Loucy (cell line): ENCODE measurements around the gene OTOA.
"Not testable (repeated sequence)": the region's sequence is repeated elsewhere in the genome, so short reads cannot be mapped to it uniquely, and the experiment has no call there.

Experiments
- H2AFZ ChIP-seq: fragments of 200-600 bp; sonication (generic); 2 replicates; pipeline ENCODE4 v1.6.0; 2016; ENCODE audit warnings: antibody characterized with exemption, mild to moderate bottlenecking, low read length, moderate library complexity
- H3F3A ChIP-seq: fragments of 200-600 bp; 2 replicates; pipeline ENCODE4 v1.6.0; 2016; ENCODE audit warnings: antibody characterized with exemption, low read depth, mild to moderate bottlenecking
- H3K27me3 ChIP-seq: fragments of 200-600 bp; sonication (generic); 2 replicates; pipeline ENCODE4 v1.6.1; 2014; ENCODE audit warnings: low read length, mild to moderate bottlenecking; ENCODE audit not compliant: insufficient read depth, poor library complexity, severe bottlenecking
- H3K36me3 ChIP-seq: fragments of 200-600 bp; sonication (generic); 2 replicates; pipeline ENCODE4 v1.6.1; 2016; ENCODE audit warnings: low read length; ENCODE audit not compliant: insufficient read depth
- H3K4me1 ChIP-seq: fragments of 200-600 bp; sonication (generic); 2 replicates; pipeline ENCODE4 v1.5.1; 2014; ENCODE audit warnings: low read length, mild to moderate bottlenecking; ENCODE audit not compliant: insufficient read depth, poor library complexity, severe bottlenecking
- H3K4me2 ChIP-seq: fragments of 200-600 bp; sonication (generic); 2 replicates; pipeline ENCODE4 v1.6.0; 2014; ENCODE audit warnings: antibody characterized with exemption, low read length, low read depth, mild to moderate bottlenecking; ENCODE audit not compliant: poor library complexity, severe bottlenecking
- H3K4me3 ChIP-seq: fragments of 200-600 bp; sonication (generic); 2 replicates; pipeline ENCODE4 v1.5.1; 2014; ENCODE audit warnings: low read length, mild to moderate bottlenecking, mixed read lengths; ENCODE audit not compliant: poor library complexity, severe bottlenecking
- H3K79me2 ChIP-seq: fragments of 200-600 bp; sonication (generic); 2 replicates; pipeline ENCODE4 v1.6.1; 2014; ENCODE audit warnings: low read length; ENCODE audit not compliant: insufficient read depth
- H3K9ac ChIP-seq: fragments of 200-600 bp; sonication (generic); 2 replicates; pipeline ENCODE4 v1.6.0; 2014; ENCODE audit warnings: mild to moderate bottlenecking, low read depth, low read length, moderate library complexity; ENCODE audit not compliant: poor library complexity, severe bottlenecking
- H3K9me2 ChIP-seq: fragments of 200-600 bp; sonication (generic); replicated peaks from 2 replicates; pipeline ENCODE4 v1.6.1; 2016; ENCODE audit warnings: low read depth, low read length, mixed read lengths
- H3K9me3 ChIP-seq: fragments of 200-600 bp; sonication (generic); 2 replicates; pipeline ENCODE4 v1.6.1; 2014; ENCODE audit warnings: mild to moderate bottlenecking, antibody characterized with exemption, low read length, low read depth; ENCODE audit not compliant: insufficient read depth
- H4K20me1 ChIP-seq: fragments of 200-600 bp; sonication (generic); 2 replicates; pipeline ENCODE4 v1.6.0; 2014; ENCODE audit warnings: antibody characterized with exemption, low read length, mild to moderate bottlenecking; ENCODE audit not compliant: insufficient read depth, poor library complexity, severe bottlenecking
- CTCF ChIP-seq: fragments of 200-600 bp; sonication (generic); conservative IDR thresholded peaks from 2 replicates; pipeline ENCODE4 v1.5.1; 2014; ENCODE audit warnings: mild to moderate bottlenecking, antibody characterized with exemption, low read length
- EZH2phosphoT487 ChIP-seq: fragments of 200-600 bp; IDR thresholded peaks from 2 replicates; pipeline ENCODE4 v1.6.1; 2018; ENCODE audit warnings: antibody characterized with exemption, mild to moderate bottlenecking, moderate library complexity, borderline replicate concordance

OTOA gene

GRCh38 chr16:21628121-21628726, 35.5 kb upstream of the OTOA start:
- Histone ChIP-seq H3K4me3 (no peak overlapping the region), H3K4me2 (no peak overlapping the region), H3K4me1 (peaks cover 14% of the 10 kb centered on the region), H3K27me3 (no peaks in the 10 kb centered on the region), H3K79me2 (peaks cover 31% of the 10 kb centered on the region), H3K9ac (no peak overlapping the region), H4K20me1 (no peaks in the 10 kb centered on the region), H3K9me3 (no peaks in the 10 kb centered on the region), H3K9me2 (no peaks in the 10 kb centered on the region), H3K36me3 (peaks cover 44% of the 10 kb centered on the region), H2AFZ (no peak overlapping the region), H3F3A (peaks cover 13% of the 10 kb centered on the region)
- no peak for TF ChIP-seq EZH2phosphoT487
- TF ChIP-seq CTCF = no peak

- Histone ChIP-seq H3K9me3 (no peaks in the 10 kb centered on the region), H3K36me3 (peaks cover 39% of the 10 kb centered on the region), H3K4me2 (no peak overlapping the region), H2AFZ (no peak overlapping the region), H3F3A (peaks cover 13% of the 10 kb centered on the region), H3K9ac (no peak overlapping the region), H3K79me2 (peaks cover 31% of the 10 kb centered on the region), H3K27me3 (no peaks in the 10 kb centered on the region), H3K4me3 (no peak overlapping the region), H3K9me2 (no peaks in the 10 kb centered on the region), H4K20me1 (no peaks in the 10 kb centered on the region), H3K4me1 (peaks cover 14% of the 10 kb centered on the region)
- no peak for TF ChIP-seq CTCF
- TF ChIP-seq EZH2phosphoT487 = no peak
These were observed 35.0 kb upstream of the OTOA start for GRCh38 chr16:21628772-21629171.

- H3K9me3 ChIP-seq, H3K9me2 ChIP-seq, H3K27me3 ChIP-seq, H2AFZ ChIP-seq, H3K4me2 ChIP-seq, H3K4me3 ChIP-seq, H3K9ac ChIP-seq, H4K20me1 ChIP-seq: not testable (repeated sequence)
- peaks cover 13% of the 10 kb centered on the region for H3F3A ChIP-seq
- peaks cover 14% of the 10 kb centered on the region for H3K4me1 ChIP-seq
- peaks cover 37% of the 10 kb centered on the region for H3K36me3 ChIP-seq
- H3K79me2 ChIP-seq = peaks cover 22% of the 10 kb centered on the region
These were observed 33.9 kb upstream of the OTOA start for GRCh38 chr16:21629616-21630539.

DNA sequence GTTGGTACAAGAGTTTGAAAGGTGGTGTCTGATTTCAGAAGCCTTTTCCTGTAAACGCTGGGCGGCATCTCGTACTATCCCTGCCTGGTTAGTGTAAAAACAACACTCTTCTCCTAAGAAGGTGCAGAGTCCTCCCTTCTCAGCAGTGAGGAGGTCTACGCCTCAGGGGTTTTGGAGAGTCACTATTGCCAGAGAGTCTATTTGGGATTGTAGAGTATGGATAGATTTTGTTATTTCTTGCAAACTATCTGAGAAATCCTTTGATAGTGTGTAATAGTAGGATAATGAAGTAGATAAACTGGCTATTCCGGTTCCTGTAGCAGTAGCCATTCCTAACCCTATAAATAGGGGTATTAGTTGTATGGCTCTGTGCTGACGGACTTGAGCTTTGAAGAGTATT, 32.9 kb upstream of the OTOA start:
- H3F3A ChIP-seq, H3K27me3 ChIP-seq, H3K9ac ChIP-seq, H2AFZ ChIP-seq, H3K9me3 ChIP-seq, H3K9me2 ChIP-seq, H3K4me3 ChIP-seq, H3K4me2 ChIP-seq, H4K20me1 ChIP-seq: not testable (repeated sequence)
- H3K4me1 ChIP-seq = peaks cover 13% of the 10 kb centered on the region
- H3K79me2 ChIP-seq = peaks cover 16% of the 10 kb centered on the region
- peaks cover 30% of the 10 kb centered on the region for H3K36me3 ChIP-seq

DNA sequence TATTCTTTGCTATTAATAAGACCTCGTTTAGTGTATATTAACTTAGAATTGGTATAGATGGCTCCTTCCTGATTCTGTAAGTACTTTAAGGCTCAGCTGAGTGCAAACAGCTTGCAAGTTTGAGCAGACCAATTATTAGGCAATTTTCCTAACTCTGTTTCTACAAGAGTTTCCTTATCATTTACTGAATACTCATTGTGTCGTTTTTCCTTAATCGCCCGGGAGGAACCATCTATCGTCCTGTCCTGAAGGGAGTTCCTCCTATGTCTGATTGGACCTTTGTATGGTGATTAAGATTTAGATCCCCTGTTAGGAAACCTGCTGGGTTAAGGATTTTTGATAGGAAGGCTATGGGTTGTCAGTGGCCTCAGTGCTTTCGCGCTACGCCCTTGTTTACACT, 32.4 kb upstream of the OTOA start:
- not testable (repeated sequence) for H3F3A ChIP-seq
- Histone ChIP-seq H3K36me3 (peaks cover 30% of the 10 kb centered on the region), H3K79me2 (peaks cover 16% of the 10 kb centered on the region)

More for the DNA sequence above, 32.4 kb upstream of the OTOA start:
- not testable (repeated sequence) for H4K20me1 ChIP-seq, H3K4me3 ChIP-seq, H3K4me1 ChIP-seq, H2AFZ ChIP-seq, H3K27me3 ChIP-seq, H3K9ac ChIP-seq, H3K9me2 ChIP-seq, H3K4me2 ChIP-seq, H3K9me3 ChIP-seq
